WTC11 (cell line): Measurements from ENCODE around the gene COL27A1. TPM values are rescaled to one million over a fixed set of nuclear protein-coding genes. Genes with fewer than 3 reads are reported as not detected.

Source experiments
- ATAC-seq: fragments of 200-7000 bp; cut with Tn5 transposase; 2 replicates; pipeline ENCODE4 v1.10.0; 2021; ENCODE audit warnings: mild to moderate bottlenecking, moderate library complexity
- CTCF ChIA-PET: fragments of 300-600 bp; sonication (Branson Sonifier 250); formaldehyde crosslinking; loops from one replicate; lab custom pipeline; 2021; ENCODE audit warnings: antibody characterized with exemption; lab: Charles Lee
- POLR2A ChIA-PET: fragments of 350-600 bp; sonication (Branson Sonifier 250); formaldehyde crosslinking; loops from one replicate; lab custom pipeline; 2021; ENCODE audit warnings: antibody characterized with exemption; lab: Charles Lee
- DNase-seq: peaks from one replicate; pipeline ENCODE4 v3.0.0; 2021; ENCODE audit warnings: low spot score
- H3K27ac Mint-ChIP-seq: 2 replicates; pipeline ENCODE4 v1.8.0; 2021; ENCODE audit warnings: mixed read lengths
- H3K27me3 Mint-ChIP-seq: 2 replicates; pipeline ENCODE4 v1.8.0; 2021; ENCODE audit warnings: low read depth, mild to moderate bottlenecking, moderate library complexity, mixed read lengths
- H3K36me3 Mint-ChIP-seq: 2 replicates; pipeline ENCODE4 v1.8.0; 2021; ENCODE audit warnings: mixed read lengths
- H3K4me1 Mint-ChIP-seq: 2 replicates; pipeline ENCODE4 v1.8.0; 2022; ENCODE audit warnings: mixed read lengths
- H3K4me3 Mint-ChIP-seq: 2 replicates; pipeline ENCODE4 v1.8.0; 2021; ENCODE audit warnings: mild to moderate bottlenecking, moderate library complexity, mixed read lengths
- H3K9me3 Mint-ChIP-seq: 2 replicates; pipeline ENCODE4 v1.8.0; 2021; ENCODE audit warnings: mixed read lengths
- AFF4 ChIP-seq: sonication (generic); formaldehyde crosslinking; IDR thresholded peaks from 2 replicates; pipeline ENCODE4 v1.8.1; 2023; ENCODE audit warnings: mild to moderate bottlenecking, missing genetic modification reagents, borderline replicate concordance
- ATF1 ChIP-seq: sonication (generic); formaldehyde crosslinking; IDR thresholded peaks from 2 replicates; pipeline ENCODE4 v1.8.1; 2023; ENCODE audit warnings: mild to moderate bottlenecking, moderate library complexity, missing genetic modification reagents
- CBFB ChIP-seq: sonication (generic); formaldehyde crosslinking; IDR thresholded peaks from 2 replicates; pipeline ENCODE4 v1.8.1; 2022; ENCODE audit warnings: mild to moderate bottlenecking, low read depth, missing genetic modification reagents
- EMX1 ChIP-seq: fragments of 250-450 bp; sonication (Bioruptor Pico); IDR thresholded peaks from 2 replicates; pipeline ENCODE4 v1.8.0; 2021; ENCODE audit warnings: mild to moderate bottlenecking
- ERG ChIP-seq: fragments of 250-450 bp; sonication (Bioruptor Pico); IDR thresholded peaks from 2 replicates; pipeline ENCODE4 v1.8.0; 2021; ENCODE audit warnings: mild to moderate bottlenecking
- GABPB1 ChIP-seq: sonication (generic); formaldehyde crosslinking; IDR thresholded peaks from 2 replicates; pipeline ENCODE4 v1.8.1; 2023; ENCODE audit warnings: mild to moderate bottlenecking, missing genetic modification reagents
- HMGA2 ChIP-seq: fragments of 250-450 bp; sonication (Bioruptor Pico); IDR thresholded peaks from 2 replicates; pipeline ENCODE4 v1.4.0; 2021; ENCODE audit warnings: mild to moderate bottlenecking, moderate library complexity
- HMGXB4 ChIP-seq: sonication (generic); formaldehyde crosslinking; IDR thresholded peaks from 2 replicates; pipeline ENCODE4 v1.8.1; 2023; ENCODE audit warnings: mild to moderate bottlenecking, moderate library complexity, missing genetic modification reagents
- MAX ChIP-seq: sonication (generic); formaldehyde crosslinking; IDR thresholded peaks from 2 replicates; pipeline ENCODE4 v1.8.0; 2022; ENCODE audit warnings: mild to moderate bottlenecking, missing genetic modification reagents
- MLX ChIP-seq: sonication (generic); formaldehyde crosslinking; IDR thresholded peaks from 2 replicates; pipeline ENCODE4 v1.8.1; 2023; ENCODE audit warnings: mild to moderate bottlenecking, missing genetic modification reagents, moderate library complexity
- PRDM15 ChIP-seq: sonication (generic); formaldehyde crosslinking; IDR thresholded peaks from 2 replicates; pipeline ENCODE4 v1.8.0; 2022; ENCODE audit warnings: missing genetic modification reagents
- PREB ChIP-seq: sonication (generic); formaldehyde crosslinking; IDR thresholded peaks from 2 replicates; pipeline ENCODE4 v1.8.1; 2022; ENCODE audit warnings: mild to moderate bottlenecking, missing genetic modification reagents, moderate library complexity, borderline replicate concordance
- STAT6 ChIP-seq: sonication (generic); formaldehyde crosslinking; conservative IDR thresholded peaks from 2 replicates; pipeline ENCODE4 v1.8.1; 2023; ENCODE audit warnings: mild to moderate bottlenecking, low read depth, missing genetic modification reagents, moderate library complexity
- TEAD1 ChIP-seq: sonication (generic); formaldehyde crosslinking; IDR thresholded peaks from 2 replicates; pipeline ENCODE4 v1.8.0; 2022; ENCODE audit warnings: mild to moderate bottlenecking, missing genetic modification reagents
- ZNF138 ChIP-seq: sonication (generic); formaldehyde crosslinking; conservative IDR thresholded peaks from 2 replicates; pipeline ENCODE4 v1.8.1; 2022; ENCODE audit warnings: mild to moderate bottlenecking, moderate library complexity, missing genetic modification reagents
- total RNA-seq: library from RNA; stranded (reverse); gene quantifications from 3 replicates; pipeline ENCODE4 v1.2.3, GENCODE V29; 2021

Gene COL27A1
- total RNA-seq, 1 experiment from 2014 or later, result 47.5 TPM

GRCh38 chr9:114108016-114108833 is 47.1 kb upstream of the COL27A1 start (continued):
- TF ChIP-seq STAT6, result no peak; the same call in 1 of the 2 replicates
- no peak for TF ChIP-seq ZNF138 (CRISPR knock-in tag)
- TF ChIP-seq PREB, result no peak
- TF ChIP-seq TEAD1 (CRISPR knock-in tag), result no peak
- no peak for TF ChIP-seq ERG (CRISPR knock-in tag)
- no peak for TF ChIP-seq PRDM15 (CRISPR knock-in tag)
- TF ChIP-seq AFF4 (CRISPR knock-in tag), result no peak
- TF ChIP-seq GABPB1 (CRISPR knock-in tag), result no peak; the same call in 1 of the 2 replicates
- TF ChIP-seq EMX1, result no peak
- TF ChIP-seq ATF1 (CRISPR knock-in tag), result no peak

GRCh38 chr9:114109124-114109523 is 46.2 kb upstream of the COL27A1 start:
- no peak overlapping the region for H3K27ac Mint-ChIP-seq
- H3K36me3 Mint-ChIP-seq, result no peaks in the 10 kb centered on the region
- H3K9me3 Mint-ChIP-seq, result no peaks in the 10 kb centered on the region
- POLR2A ChIA-PET, result no interaction called here
- peaks cover 10% of the 10 kb centered on the region for H3K4me1 Mint-ChIP-seq
- no peak overlapping the region for H3K4me3 Mint-ChIP-seq
- CTCF ChIA-PET, result interaction anchor here (1.0 to 5.2 kb wide), 16 partner anchors 10 to 212 kb away, joined by 3 to 232 read pairs (median 28); partner anchors contain the start of genes COL27A1 and KIF12
- DNase-seq (no peak), ATAC-seq (no peak)
- H3K27me3 Mint-ChIP-seq, result peaks cover 84% of the 10 kb centered on the region
- TF ChIP-seq MAX (CRISPR knock-in tag) (no peak), TEAD1 (CRISPR knock-in tag) (no peak), GABPB1 (CRISPR knock-in tag) (no peak), CBFB (CRISPR knock-in tag) (no peak), HMGXB4 (CRISPR knock-in tag) (no peak), MLX (CRISPR knock-in tag) (no peak), HMGA2 (no peak)
- TF ChIP-seq, all 79 proteins: peak for 0
